A549 (cell line): ENCODE measurements around the gene MAN1C1.
"Not testable (repeated sequence)": the region's sequence is repeated elsewhere in the genome, so short reads cannot be mapped to it uniquely, and the experiment has no call there.

Experiments
- EHMT2 ChIP-seq: fragments of 200-600 bp; sonication (generic); IDR thresholded peaks from 2 replicates; pipeline ENCODE4 v1.6.1; 2016; ENCODE audit warnings: antibody characterized with exemption, low read depth, mild to moderate bottlenecking, moderate library complexity
- POLR2A ChIP-seq: IDR thresholded peaks from 2 replicates; pipeline ENCODE4 v1.6.1; 2012; ENCODE audit warnings: mild to moderate bottlenecking, low read length
- RAD21 ChIP-seq, 2 experiments: fragments of >200 bp in 1 of 2; sonication (Bioruptor Twin) in 1 of 2; formaldehyde crosslinking in 1 of 2; IDR thresholded peaks in 1 of 2; conservative IDR thresholded peaks in 1 of 2; 2 replicates in 1 of 2; 3 replicates in 1 of 2; pipeline ENCODE4 v1.6.1; 2012 to 2018; ENCODE audit warnings: inconsistent platforms in 1 of 2
- RCOR1 ChIP-seq: fragments of 150-350 bp; IDR thresholded peaks from 2 replicates; pipeline ENCODE4 v1.6.1; 2014; ENCODE audit warnings: antibody characterized with exemption, low read length, low read depth
- TFCP2L1 ChIP-seq: fragments of 250-450 bp; sonication (Bioruptor Pico); IDR thresholded peaks from 2 replicates; pipeline ENCODE4 v1.5.0; 2021; ENCODE audit warnings: mild to moderate bottlenecking
- TF ChIP-seq, protein P1 (sequence below): IDR thresholded peaks from 2 replicates; pipeline ENCODE4 v1.6.1; 2012

GRCh38 chr1:25596641-25597040 lies 19.9 kb upstream of the MAN1C1 start:
- TF ChIP-seq, protein P1, sequence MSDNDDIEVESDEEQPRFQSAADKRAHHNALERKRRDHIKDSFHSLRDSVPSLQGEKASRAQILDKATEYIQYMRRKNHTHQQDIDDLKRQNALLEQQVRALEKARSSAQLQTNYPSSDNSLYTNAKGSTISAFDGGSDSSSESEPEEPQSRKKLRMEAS: not testable (repeated sequence)
- TF ChIP-seq RAD21 (conservative IDR thresholded peaks at IDR 0.05 in 1 of 2, IDR thresholded peaks at IDR 0.05 in 1 of 2); POLR2A; EHMT2; RCOR1; TFCP2L1 (CRISPR knock-in tag): not testable (repeated sequence)
